Measurements from ENCODE around the gene TULP4.

TULP4 gene

DNA sequence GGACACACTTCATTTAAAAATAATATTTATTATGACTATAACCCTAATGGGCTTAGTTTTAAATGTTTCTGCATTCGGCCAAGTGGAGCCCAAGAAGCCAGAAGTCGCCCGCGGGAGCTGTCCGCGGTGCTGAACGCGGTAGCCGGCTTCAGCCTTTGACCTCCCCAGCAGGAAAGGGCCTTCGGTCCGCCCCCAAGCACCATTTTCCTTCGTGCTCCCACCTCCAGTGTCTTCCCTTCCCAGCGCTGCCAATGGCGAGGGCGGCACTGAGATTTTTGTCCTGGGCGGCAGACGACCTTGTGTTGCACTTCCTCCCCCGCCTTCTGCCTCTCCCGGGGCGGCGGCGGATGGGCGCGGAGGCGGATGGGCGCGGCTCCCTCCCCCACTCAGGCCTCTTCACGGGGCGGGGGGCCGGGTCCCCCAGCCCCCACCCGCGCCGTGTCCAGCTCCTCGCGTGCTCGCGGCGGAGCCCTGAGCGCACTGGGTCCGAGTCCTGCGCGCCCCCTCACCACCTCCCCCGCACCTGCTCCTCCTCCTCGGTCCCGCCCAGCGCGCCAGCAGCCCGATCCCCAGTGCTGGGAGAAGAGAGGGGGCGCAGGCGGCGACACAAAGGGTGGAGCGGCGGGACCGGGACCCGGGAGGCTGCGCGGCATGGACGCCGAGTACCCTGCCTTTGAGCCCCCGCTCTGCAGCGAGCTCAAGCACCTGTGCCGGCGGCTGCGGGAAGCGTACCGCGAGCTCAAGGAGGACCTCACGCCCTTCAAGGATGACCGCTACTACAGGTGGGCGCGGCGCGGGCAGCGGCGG is 224.0 kb downstream of the TULP4 start:
- no CpG with 5 or more reads among the region's 75 CpGs for WGBS (ENCODE audit: insufficient coverage, insufficient read length)
- peaks cover 2% of the 10 kb centered on the region; the same call in 1 of the 2 replicates for H3K4me1 ChIP-seq (ENCODE audit: control insufficient read depth, insufficient read depth, low read length)
- H3K4me3 ChIP-seq (ENCODE audit: low read length) = peak overlapping the region; percentile 62
- DNase-seq (ENCODE audit: low read depth, low spot score) = peak; percentile 67
- no peaks in the 10 kb centered on the region for H3K36me3 ChIP-seq (ENCODE audit: control insufficient read depth, insufficient read depth, low read length)
- H3K9me3 ChIP-seq (ENCODE audit: control insufficient read depth, insufficient read depth, low read length) = no peaks in the 10 kb centered on the region
- H3K27me3 ChIP-seq (ENCODE audit: control insufficient read depth, insufficient read depth, low read length) = no peaks in the 10 kb centered on the region
- H3K27ac ChIP-seq (ENCODE audit: low read length) = no peak overlapping the region

- no peak overlapping the region for H3K27ac ChIP-seq (ENCODE audit: low read length)
- H3K4me1 ChIP-seq (ENCODE audit: control insufficient read depth, insufficient read depth, low read length) = peaks cover 2% of the 10 kb centered on the region; the same call in 1 of the 2 replicates
- H3K27me3 ChIP-seq (ENCODE audit: control insufficient read depth, insufficient read depth, low read length) = no peaks in the 10 kb centered on the region
- H3K9me3 ChIP-seq (ENCODE audit: control insufficient read depth, insufficient read depth, low read length) = no peaks in the 10 kb centered on the region
- H3K4me3 ChIP-seq (ENCODE audit: low read length) = peak overlapping the region; percentile 62
- DNase-seq (ENCODE audit: low read depth, low spot score) = no peak
- WGBS (ENCODE audit: insufficient coverage, insufficient read length) = no CpG with 5 or more reads among the region's 94 CpGs
- H3K36me3 ChIP-seq (ENCODE audit: control insufficient read depth, insufficient read depth, low read length) = no peaks in the 10 kb centered on the region
Measured at GRCh38 chr6:158536891-158537798, 224.9 kb downstream of the TULP4 start.

DNA sequence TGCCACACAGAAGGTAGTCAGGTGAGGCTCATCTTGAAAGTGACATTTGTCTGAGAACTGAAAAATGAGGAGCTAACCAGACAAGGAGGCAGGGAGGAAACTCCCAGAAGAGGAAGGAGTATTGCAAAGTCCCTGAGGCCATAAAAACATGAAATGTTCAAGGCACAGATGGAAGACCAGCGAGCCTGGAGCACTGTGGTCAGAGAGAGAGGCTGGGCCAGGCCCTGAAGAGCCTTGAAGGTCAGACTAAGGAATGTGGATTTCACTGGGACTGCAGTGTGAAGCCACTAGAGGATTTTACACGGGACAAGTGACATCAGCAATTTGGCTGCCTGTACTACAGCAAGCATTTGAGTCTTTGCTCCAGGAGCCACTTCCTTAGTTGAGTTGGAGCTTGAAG is 226.5 kb downstream of the TULP4 start:
- H3K27me3 ChIP-seq (ENCODE audit: control insufficient read depth, insufficient read depth, low read length) = no peaks in the 10 kb centered on the region
- WGBS (ENCODE audit: insufficient coverage, insufficient read length) = no CpG with 5 or more reads among the region's 2 CpGs
- no peak for DNase-seq (ENCODE audit: low read depth, low spot score)

DNA sequence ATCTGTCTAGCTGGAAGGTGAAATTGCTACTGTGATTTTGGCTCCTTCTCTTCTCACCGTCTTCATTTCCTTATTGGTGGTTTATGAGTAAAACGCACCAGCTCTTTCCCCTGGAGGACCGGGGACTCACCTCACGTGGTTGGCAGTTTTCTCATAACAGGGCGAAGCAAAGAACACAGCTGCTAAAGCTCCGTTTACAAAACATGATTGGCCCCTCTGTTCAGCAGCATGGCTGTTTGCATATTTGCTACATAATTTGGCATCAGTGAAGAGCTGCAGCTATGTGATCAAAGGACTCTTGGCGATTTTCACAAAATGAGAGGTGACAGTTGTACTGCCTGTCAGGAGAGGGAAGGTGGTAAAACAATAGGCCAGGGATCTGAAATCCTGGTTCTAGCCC is 227.1 kb downstream of the TULP4 start:
- Histone ChIP-seq H3K36me3 (ENCODE audit: control insufficient read depth, insufficient read depth, low read length) (no peaks in the 10 kb centered on the region), H3K4me3 (ENCODE audit: low read length) (no peak overlapping the region), H3K27me3 (ENCODE audit: control insufficient read depth, insufficient read depth, low read length) (no peaks in the 10 kb centered on the region), H3K27ac (ENCODE audit: low read length) (no peak overlapping the region), H3K4me1 (ENCODE audit: control insufficient read depth, insufficient read depth, low read length) (peaks cover 2% of the 10 kb centered on the region; the same call in 1 of the 2 replicates), H3K9me3 (ENCODE audit: control insufficient read depth, insufficient read depth, low read length) (no peaks in the 10 kb centered on the region)
- no CpG with 5 or more reads among the region's 7 CpGs for WGBS (ENCODE audit: insufficient coverage, insufficient read length)
- DNase-seq (ENCODE audit: low read depth, low spot score) = no peak

More for the DNA sequence above, 226.5 kb downstream of the TULP4 start:
- H3K27ac ChIP-seq (ENCODE audit: low read length) = no peak overlapping the region
- H3K4me3 ChIP-seq (ENCODE audit: low read length) = no peak overlapping the region
- no peaks in the 10 kb centered on the region for H3K9me3 ChIP-seq (ENCODE audit: control insufficient read depth, insufficient read depth, low read length)
- H3K36me3 ChIP-seq (ENCODE audit: control insufficient read depth, insufficient read depth, low read length) = no peaks in the 10 kb centered on the region
- peaks cover 2% of the 10 kb centered on the region; the same call in 1 of the 2 replicates for H3K4me1 ChIP-seq (ENCODE audit: control insufficient read depth, insufficient read depth, low read length)

- Histone ChIP-seq H3K27ac (ENCODE audit: low read length) (no peak overlapping the region), H3K4me1 (ENCODE audit: control insufficient read depth, insufficient read depth, low read length) (peaks cover 2% of the 10 kb centered on the region; the same call in 1 of the 2 replicates), H3K36me3 (ENCODE audit: control insufficient read depth, insufficient read depth, low read length) (no peaks in the 10 kb centered on the region), H3K4me3 (ENCODE audit: low read length) (no peak overlapping the region), H3K9me3 (ENCODE audit: control insufficient read depth, insufficient read depth, low read length) (no peaks in the 10 kb centered on the region), H3K27me3 (ENCODE audit: control insufficient read depth, insufficient read depth, low read length) (no peaks in the 10 kb centered on the region)
- no CpG with 5 or more reads among the region's 6 CpGs for WGBS (ENCODE audit: insufficient coverage, insufficient read length)
- DNase-seq (ENCODE audit: low read depth, low spot score) = no peak
Measured at GRCh38 chr6:158539881-158540280, 227.6 kb downstream of the TULP4 start.

- Histone ChIP-seq H3K4me3 (ENCODE audit: low read length) (no peak overlapping the region), H3K27ac (ENCODE audit: low read length) (no peak overlapping the region), H3K9me3 (ENCODE audit: control insufficient read depth, insufficient read depth, low read length) (no peaks in the 10 kb centered on the region), H3K4me1 (ENCODE audit: control insufficient read depth, insufficient read depth, low read length) (no peaks in the 10 kb centered on the region), H3K36me3 (ENCODE audit: control insufficient read depth, insufficient read depth, low read length) (no peaks in the 10 kb centered on the region), H3K27me3 (ENCODE audit: control insufficient read depth, insufficient read depth, low read length) (no peaks in the 10 kb centered on the region)
- no peak for DNase-seq (ENCODE audit: low read depth, low spot score)
- no CpG with 5 or more reads among the region's 12 CpGs for WGBS (ENCODE audit: insufficient coverage, insufficient read length)
Measured at GRCh38 chr6:158543606-158544185, 231.4 kb downstream of the TULP4 start.

GRCh38 chr6:158544428-158544827 is 232.2 kb downstream of the TULP4 start:
- H3K27me3 ChIP-seq (ENCODE audit: control insufficient read depth, insufficient read depth, low read length) = no peaks in the 10 kb centered on the region
- no peaks in the 10 kb centered on the region for H3K4me1 ChIP-seq (ENCODE audit: control insufficient read depth, insufficient read depth, low read length)
- H3K9me3 ChIP-seq (ENCODE audit: control insufficient read depth, insufficient read depth, low read length) = no peaks in the 10 kb centered on the region

GRCh38 chr6:158545043-158545966 is 233.0 kb downstream of the TULP4 start:
- no peaks in the 10 kb centered on the region for H3K36me3 ChIP-seq (ENCODE audit: control insufficient read depth, insufficient read depth, low read length)
- H3K4me1 ChIP-seq (ENCODE audit: control insufficient read depth, insufficient read depth, low read length) = no peaks in the 10 kb centered on the region
- H3K27me3 ChIP-seq (ENCODE audit: control insufficient read depth, insufficient read depth, low read length) = no peaks in the 10 kb centered on the region
- WGBS (ENCODE audit: insufficient coverage, insufficient read length) = no CpG with 5 or more reads among the region's 30 CpGs
- H3K9me3 ChIP-seq (ENCODE audit: control insufficient read depth, insufficient read depth, low read length) = no peaks in the 10 kb centered on the region
- DNase-seq (ENCODE audit: low read depth, low spot score) = no peak
- no peak overlapping the region for H3K27ac ChIP-seq (ENCODE audit: low read length)
- no peak overlapping the region for H3K4me3 ChIP-seq (ENCODE audit: low read length)

More at GRCh38 chr6:158544428-158544827, 232.2 kb downstream of the TULP4 start:
- Histone ChIP-seq H3K36me3 (ENCODE audit: control insufficient read depth, insufficient read depth, low read length) (no peaks in the 10 kb centered on the region), H3K27ac (ENCODE audit: low read length) (no peak overlapping the region), H3K4me3 (ENCODE audit: low read length) (no peak overlapping the region)
- no CpG with 5 or more reads among the region's 12 CpGs for WGBS (ENCODE audit: insufficient coverage, insufficient read length)
- no peak for DNase-seq (ENCODE audit: low read depth, low spot score)

DNA sequence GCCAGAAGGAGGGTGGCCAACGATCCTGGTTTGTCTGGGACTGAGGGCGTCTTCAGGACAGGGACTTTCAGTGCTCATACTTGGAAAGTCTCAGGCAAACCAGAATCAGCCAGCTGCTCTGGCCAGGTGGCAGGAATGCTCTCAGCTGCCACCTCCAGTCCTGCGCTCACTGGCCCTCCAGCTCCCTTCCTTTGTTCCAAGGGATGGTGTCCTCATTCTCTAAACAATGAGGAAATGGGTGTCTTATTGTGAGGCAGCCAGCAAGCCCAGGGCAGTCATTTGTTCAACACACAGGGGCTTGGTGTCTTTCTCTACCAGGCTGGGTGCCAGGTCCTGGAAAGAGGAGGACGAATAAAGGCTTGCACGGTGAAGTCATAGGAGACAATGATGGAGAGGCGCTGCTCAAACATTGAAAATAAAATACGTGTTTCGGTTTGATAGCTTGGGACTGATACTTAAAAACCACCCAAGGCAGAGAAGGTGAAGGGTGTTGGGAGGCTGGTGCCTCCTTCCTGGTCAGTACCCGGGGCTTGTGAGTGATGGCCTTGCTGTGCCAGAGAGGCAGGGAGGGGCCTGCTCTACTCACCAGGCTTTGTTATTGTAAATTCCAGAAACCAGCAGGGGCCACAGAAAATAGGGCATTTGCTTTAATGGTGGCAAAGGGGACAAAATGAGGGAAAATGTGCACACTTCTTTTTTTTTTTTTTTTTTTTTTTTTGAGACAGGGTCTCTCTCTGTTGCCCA is 236.3 kb downstream of the TULP4 start:
- Histone ChIP-seq H3K9me3 (ENCODE audit: control insufficient read depth, insufficient read depth, low read length) (no peaks in the 10 kb centered on the region), H3K27ac (ENCODE audit: low read length) (no peak overlapping the region), H3K4me1 (ENCODE audit: control insufficient read depth, insufficient read depth, low read length) (no peaks in the 10 kb centered on the region), H3K4me3 (ENCODE audit: low read length) (no peak overlapping the region), H3K36me3 (ENCODE audit: control insufficient read depth, insufficient read depth, low read length) (no peaks in the 10 kb centered on the region), H3K27me3 (ENCODE audit: control insufficient read depth, insufficient read depth, low read length) (no peaks in the 10 kb centered on the region)
- no peak for DNase-seq (ENCODE audit: low read depth, low spot score)
- WGBS (ENCODE audit: insufficient coverage, insufficient read length) = no CpG with 5 or more reads among the region's 9 CpGs

Measured in iPS DF 6.9 (cell line).